Measurements from ENCODE around the gene LYPLAL1.
"Not testable (repeated sequence)": the region's sequence is repeated elsewhere in the genome, so short reads cannot be mapped to it uniquely, and the experiment has no call there.

The LYPLAL1 gene

GRCh38 chr1:219223496-219223895 lies 49.8 kb downstream of the LYPLAL1 start:
- DNase-seq, result no peak

DNA sequence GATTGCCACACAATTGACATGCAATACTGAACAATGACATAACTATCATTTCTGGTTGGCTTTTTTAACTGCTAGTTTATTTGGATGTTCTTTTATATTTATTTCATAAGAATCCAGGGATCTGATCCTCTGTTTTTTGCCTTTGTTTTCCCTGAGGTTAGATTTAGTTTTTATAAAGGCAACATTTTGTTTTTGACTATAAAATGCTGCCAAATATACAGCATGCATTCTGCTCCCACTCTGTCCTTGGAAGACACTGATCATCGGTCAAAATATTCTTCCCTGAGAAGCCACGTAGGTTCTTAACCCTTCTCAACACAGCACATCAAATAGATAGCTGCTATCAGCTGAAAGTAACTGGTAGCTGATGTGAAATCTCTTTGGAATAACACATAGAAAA lies 52.5 kb downstream of the LYPLAL1 start:
- DNase-seq, result no peak

DNA sequence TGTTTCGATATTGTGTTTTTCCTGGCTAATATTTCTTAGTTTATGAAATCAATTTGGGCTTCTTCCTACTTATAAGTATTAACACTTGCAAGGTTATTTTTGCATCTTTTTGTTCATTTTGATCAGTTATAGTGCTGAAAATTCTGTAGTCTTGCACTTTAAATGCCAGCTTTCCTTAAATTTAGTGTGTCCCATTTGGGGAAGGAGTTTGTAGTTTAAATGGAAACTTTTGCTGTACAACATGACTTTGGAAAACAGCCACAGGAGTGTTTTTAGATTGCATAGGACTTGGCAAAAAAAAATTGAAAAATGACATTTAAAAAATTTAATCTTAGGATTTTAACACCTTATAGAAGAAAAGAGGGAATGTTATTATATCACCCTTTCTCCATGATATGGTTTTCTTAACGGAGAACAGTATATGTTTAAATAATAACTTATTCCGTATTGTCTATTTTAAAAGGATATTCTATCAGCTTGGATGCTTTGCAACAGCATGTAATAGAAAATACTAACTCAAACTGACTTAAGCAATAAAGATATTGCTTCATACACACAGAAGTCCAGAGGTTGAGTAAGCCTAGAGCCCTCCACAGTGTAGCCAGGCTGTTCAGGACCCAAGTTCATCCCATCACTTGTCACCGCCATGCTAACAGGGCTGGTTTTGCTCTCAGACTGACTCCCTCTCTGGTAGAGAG lies 53.8 kb downstream of the LYPLAL1 start:
- DNase-seq, result no peak

DNA sequence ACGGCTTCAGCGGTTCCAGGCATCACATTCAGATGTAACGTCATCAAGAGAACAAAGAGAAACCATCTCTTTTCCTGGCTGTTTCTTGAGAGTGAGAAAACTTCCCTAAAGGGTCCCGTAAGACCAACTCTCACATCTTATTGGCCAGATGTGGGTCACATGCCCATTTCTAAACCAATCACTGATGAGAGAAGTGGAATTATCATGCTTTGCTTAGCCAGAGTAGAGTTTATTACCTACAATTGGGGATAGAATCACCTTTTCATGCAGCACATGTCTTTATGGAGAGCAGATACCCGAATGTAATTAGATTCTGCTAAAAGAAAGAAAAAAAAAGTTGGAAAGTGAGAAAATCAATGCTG lies 54.4 kb downstream of the LYPLAL1 start:
- no peak for DNase-seq

- no peak for DNase-seq
These were observed 59.2 kb downstream of the LYPLAL1 start for GRCh38 chr1:219232890-219233289.

- no peak for DNase-seq
These were observed 62.3 kb downstream of the LYPLAL1 start for GRCh38 chr1:219235903-219236481.

GRCh38 chr1:219236933-219237610 lies 63.4 kb downstream of the LYPLAL1 start:
- DNase-seq, result no peak

- DNase-seq, result no peak
These were observed 65.8 kb downstream of the LYPLAL1 start for GRCh38 chr1:219239518-219239917.

- no peak for DNase-seq
These were observed 71.2 kb downstream of the LYPLAL1 start for GRCh38 chr1:219244864-219245263.

DNA sequence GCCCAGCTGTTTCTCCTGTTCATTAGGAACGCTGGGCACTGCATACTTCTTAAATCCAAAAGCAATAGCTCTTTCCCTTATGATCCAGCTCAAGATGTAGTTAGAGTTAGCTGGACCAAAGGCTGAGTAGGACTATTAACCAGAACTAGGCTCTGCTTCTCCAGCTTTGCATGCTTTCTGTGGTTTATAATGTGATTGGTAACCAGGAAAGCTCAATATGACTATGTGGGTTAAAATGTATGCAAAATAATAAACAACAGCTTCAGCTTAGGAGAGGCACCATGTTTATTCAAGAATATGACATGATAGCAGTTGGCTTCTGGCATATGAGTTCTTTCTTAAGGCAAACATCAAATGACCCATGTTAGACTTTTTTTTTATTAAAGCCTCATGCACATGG lies 73.8 kb downstream of the LYPLAL1 start:
- no peak for DNase-seq

DNA sequence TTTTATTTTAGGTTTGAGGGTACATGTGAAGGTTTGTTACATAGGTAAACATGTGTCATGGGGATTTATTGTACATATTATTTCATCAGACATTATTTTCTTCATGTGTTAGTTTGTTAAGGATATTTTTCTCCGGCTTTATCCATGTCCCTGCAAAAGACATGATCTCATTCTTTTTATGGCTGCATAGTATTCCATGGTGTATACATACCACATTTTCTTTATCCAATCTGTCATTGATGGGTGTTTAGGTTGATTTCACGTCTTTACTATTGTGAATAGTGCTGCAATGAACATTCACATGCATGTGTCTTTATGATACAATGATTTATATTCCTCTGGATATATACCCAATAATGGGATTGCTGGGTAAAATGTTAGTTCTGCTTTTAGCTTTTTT lies 76.8 kb downstream of the LYPLAL1 start:
- not testable (repeated sequence) for DNase-seq

DNA sequence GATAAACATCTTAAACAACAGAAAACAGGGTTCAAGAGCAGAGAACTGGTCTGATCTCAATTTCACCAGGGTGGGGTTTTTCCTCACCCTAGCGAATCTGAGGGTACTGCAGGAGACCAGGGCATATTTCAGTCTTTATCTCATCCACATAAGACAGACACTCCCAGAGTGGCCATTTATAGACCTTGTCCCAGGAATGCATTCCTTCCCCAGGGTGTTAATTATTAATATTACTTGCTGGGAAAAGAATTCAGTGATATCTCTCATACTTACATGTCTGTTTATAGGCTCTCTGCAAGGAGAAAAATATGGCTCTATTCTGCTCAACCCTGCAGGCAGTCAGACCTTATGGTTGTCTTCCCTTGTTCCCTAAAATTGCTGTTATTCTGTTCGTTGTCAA lies 84.1 kb downstream of the LYPLAL1 start:
- DNase-seq, result no peak

GRCh38 chr1:219261454-219261853 lies 87.8 kb downstream of the LYPLAL1 start:
- no peak for DNase-seq
